B cell (primary cell): ENCODE results near the gene CALY. TPM values are rescaled to one million over a fixed set of nuclear protein-coding genes. Genes with fewer than 3 reads are reported as not detected.

Experiments used
- ATAC-seq: fragments of 200-7000 bp; cut with Tn5 transposase; one replicate; pipeline ENCODE4 v1.10.0; 2021; ENCODE audit warnings: low read depth, mild to moderate bottlenecking, moderate number of reproducible peaks, moderate library complexity
- CTCF ChIA-PET: fragments of 350-600 bp; sonication (Branson Sonifier 250); formaldehyde crosslinking; loops from one replicate; lab custom pipeline; 2021; ENCODE audit warnings: antibody characterized with exemption, inconsistent platforms; lab: Charles Lee
- POLR2A ChIA-PET: fragments of 350-600 bp; sonication (Branson Sonifier 250); formaldehyde crosslinking; loops from one replicate; lab custom pipeline; 2021; ENCODE audit warnings: antibody characterized with exemption; lab: Charles Lee
- DNase-seq: peaks from one replicate; pipeline ENCODE4 v3.0.0; 2013
- H2AFZ ChIP-seq: 2 replicates; pipeline ENCODE4 v1.6.1; 2012; ENCODE audit warnings: mild to moderate bottlenecking, low read depth, low read length; ENCODE audit not compliant: insufficient read depth, poor library complexity, severe bottlenecking
- H3K27ac ChIP-seq, 2 donors: 1 replicate in 1 of 2; 2 replicates in 1 of 2; pipeline ENCODE4 v1.5.1; 2012 to 2013; ENCODE audit warnings: low read length in 2 of 2, mild to moderate bottlenecking in 2 of 2, moderate library complexity in 1 of 2
- H3K27me3 ChIP-seq, 4 experiments: fragments of 200-600 bp in 1 of 4; sonication (generic) in 1 of 4; replicated peaks in 1 of 4; 1 replicate in 2 of 4; 2 replicates in 2 of 4; pipeline versions ENCODE4 v1.6.1 to v1.7.0; 2013 to 2016; ENCODE audit warnings: low read length in 3 of 4, mild to moderate bottlenecking in 2 of 4, mixed read lengths in 1 of 4, moderate library complexity in 1 of 4; ENCODE audit not compliant: insufficient read depth in 4 of 4, control insufficient read depth in 3 of 4; ENCODE audit errors: control extremely low read depth in 1 of 4
- H3K36me3 ChIP-seq, 2 experiments: replicated peaks in 1 of 2; 1 replicate in 1 of 2; 2 replicates in 1 of 2; pipeline versions ENCODE4 v1.6.1 to v1.7.1; 2013; ENCODE audit warnings: low read length in 1 of 2; ENCODE audit not compliant: insufficient read depth in 2 of 2, control insufficient read depth in 1 of 2; ENCODE audit errors: control extremely low read depth in 1 of 2, extremely low read depth in 1 of 2
- H3K4me1 ChIP-seq, 2 donors: fragments of 200-600 bp in 1 of 2; sonication (generic) in 1 of 2; 1 replicate in 1 of 2; 2 replicates in 1 of 2; pipeline versions ENCODE4 v1.5.1 to v1.6.1; 2013 to 2017; ENCODE audit warnings: low read length in 2 of 2; ENCODE audit not compliant: control insufficient read depth in 2 of 2, insufficient read depth in 2 of 2
- H3K4me2 ChIP-seq: replicated peaks from 2 replicates; pipeline ENCODE3; 2012; ENCODE audit warnings: mild to moderate bottlenecking, low read depth, low read length; ENCODE audit not compliant: poor library complexity, severe bottlenecking
- H3K4me3 ChIP-seq, 5 experiments: fragments of 200-600 bp in 1 of 5; sonication (generic) in 1 of 5; 1 replicate in 3 of 5; 2 replicates in 2 of 5; pipeline versions ENCODE4 v1.5.1 to v1.7.0; 2011 to 2016; ENCODE audit warnings: low read length in 4 of 5, mild to moderate bottlenecking in 4 of 5, low read depth in 2 of 5, control low read depth in 1 of 5, moderate library complexity in 1 of 5; ENCODE audit not compliant: insufficient read depth in 1 of 5; ENCODE audit errors: control extremely low read depth in 1 of 5, extremely low read depth in 1 of 5
- H3K79me2 ChIP-seq: fragments of 200-600 bp; sonication (generic); one replicate; pipeline ENCODE4 v1.6.0; 2016; ENCODE audit warnings: low read length; ENCODE audit not compliant: control insufficient read depth, insufficient read depth
- H3K9ac ChIP-seq: fragments of 200-600 bp; sonication (generic); 2 replicates; pipeline ENCODE4 v1.6.1; 2017; ENCODE audit warnings: mild to moderate bottlenecking, low read length, moderate library complexity
- H3K9me3 ChIP-seq, 3 donors: one replicate each; pipeline versions ENCODE4 v1.6.1 to v1.7.1; 2013; ENCODE audit warnings: low read length in 2 of 3; ENCODE audit not compliant: control insufficient read depth in 2 of 3, insufficient read depth in 1 of 3; ENCODE audit errors: control extremely low read depth in 1 of 3
- H4K20me1 ChIP-seq: 2 replicates; pipeline ENCODE4 v1.6.0; 2012; ENCODE audit warnings: mild to moderate bottlenecking, low read length; ENCODE audit not compliant: insufficient read depth, control insufficient read depth, poor library complexity, severe bottlenecking
- H3K27ac Mint-ChIP-seq: one replicate; pipeline ENCODE4 v1.8.0; 2021; ENCODE audit warnings: mixed read lengths
- H3K27me3 Mint-ChIP-seq: one replicate; pipeline ENCODE4 v1.8.0; 2021; ENCODE audit warnings: mixed read lengths
- H3K4me1 Mint-ChIP-seq: one replicate; pipeline ENCODE4 v1.8.0; 2021; ENCODE audit warnings: mixed read lengths
- H3K4me3 Mint-ChIP-seq: one replicate; pipeline ENCODE4 v1.8.0; 2021; ENCODE audit warnings: mixed read lengths
- H3K9me3 Mint-ChIP-seq: one replicate; pipeline ENCODE4 v1.8.0; 2022; ENCODE audit warnings: mixed read lengths; ENCODE audit not compliant: insufficient read depth
- EZH2 ChIP-seq: IDR thresholded peaks from 2 replicates; pipeline ENCODE4 v1.6.1; 2012; ENCODE audit warnings: borderline replicate concordance, low read depth, mild to moderate bottlenecking, moderate library complexity, low read length; ENCODE audit not compliant: insufficient read depth, poor library complexity, severe bottlenecking
- WGBS: methylation state at CpG from one replicate; pipeline ENCODE4 v1.1.5; 2013; ENCODE audit warnings: missing lambda C conversion rate; ENCODE audit not compliant: insufficient coverage; 5-methylcytosine and 5-hydroxymethylcytosine counted together
- intact Hi-C: fragments of 100-400 bp; cut with micrococcal nuclease; formaldehyde crosslinking; loops from one replicate; pipeline ENCODE4 v1.10.0; 2022
- polyA plus RNA-seq: library from polyadenylated mRNA; depleted of rRNA; stranded (reverse); fragments of >200 nt; gene quantifications from 2 replicates; pipeline ENCODE4 v1.2.3, GENCODE V29; 2012
- total RNA-seq, 2 donors: library from RNA; stranded (reverse); fragments of 120-200 nt in 1 of 2; gene quantifications; 1 replicate in 1 of 2; 2 replicates in 1 of 2; pipeline versions ENCODE4 v1.2.3 to v1.2.4, GENCODE V29; 2013 to 2022
- TF ChIP-seq, protein P1 (sequence below): fragments of 200-600 bp; IDR thresholded peaks from one replicate; pipeline ENCODE4 v1.8.0; 2022; ENCODE audit warnings: antibody characterized with exemption, mild to moderate bottlenecking

CALY gene
- total and polyA plus RNA-seq, 2 donors (not counting 1 experiment from before 2014, with no cell fraction given) = 0.21 TPM; not detected in 1

GRCh38 chr10:133318494-133319127 lies 18.1 kb downstream of the CALY start:
- H3K9me3 Mint-ChIP-seq = peaks cover 5% of the 10 kb centered on the region
- ATAC-seq (peak; percentile 92), DNase-seq (peak; percentile 77)
- Histone ChIP-seq H2AFZ (peak overlapping the region; percentile 71), H3K9me3 (peaks cover 0 to 20% (median 0%) of the 10 kb centered on the region in 3 donors), H3K4me1 (peaks cover 9 to 15% of the 10 kb centered on the region in 2 donors), H3K27ac (no peak overlapping the region), H4K20me1 (no peaks in the 10 kb centered on the region), H3K79me2 (no peaks in the 10 kb centered on the region), H3K4me2 (peak overlapping the region; percentile 87), H3K36me3 (no peaks in the 10 kb centered on the region), H3K27me3 (peaks cover 0 to 14% (median 7%) of the 10 kb centered on the region in 4 experiments), H3K4me3 (peak overlapping the region in 4 of 5 experiments; percentile 18 to 44 (median 28)), H3K9ac (peak overlapping the region; percentile 54)
- POLR2A ChIA-PET = no interaction called here
- CTCF ChIA-PET = interaction anchor here (0.6 to 3.4 kb wide), 5 partner anchors 9 to 175 kb away, joined by 3 to 11 read pairs (median 4); no protein-coding TSS in a partner anchor
- H3K27me3 Mint-ChIP-seq = peaks cover 24% of the 10 kb centered on the region
- peak overlapping the region; percentile 71 for H3K4me3 Mint-ChIP-seq
- 8% methylated on average over 50 of the region's 51 CpGs for WGBS
- H3K4me1 Mint-ChIP-seq = peaks cover 18% of the 10 kb centered on the region
- no peak for TF ChIP-seq EZH2
- TF ChIP-seq, protein P1, sequence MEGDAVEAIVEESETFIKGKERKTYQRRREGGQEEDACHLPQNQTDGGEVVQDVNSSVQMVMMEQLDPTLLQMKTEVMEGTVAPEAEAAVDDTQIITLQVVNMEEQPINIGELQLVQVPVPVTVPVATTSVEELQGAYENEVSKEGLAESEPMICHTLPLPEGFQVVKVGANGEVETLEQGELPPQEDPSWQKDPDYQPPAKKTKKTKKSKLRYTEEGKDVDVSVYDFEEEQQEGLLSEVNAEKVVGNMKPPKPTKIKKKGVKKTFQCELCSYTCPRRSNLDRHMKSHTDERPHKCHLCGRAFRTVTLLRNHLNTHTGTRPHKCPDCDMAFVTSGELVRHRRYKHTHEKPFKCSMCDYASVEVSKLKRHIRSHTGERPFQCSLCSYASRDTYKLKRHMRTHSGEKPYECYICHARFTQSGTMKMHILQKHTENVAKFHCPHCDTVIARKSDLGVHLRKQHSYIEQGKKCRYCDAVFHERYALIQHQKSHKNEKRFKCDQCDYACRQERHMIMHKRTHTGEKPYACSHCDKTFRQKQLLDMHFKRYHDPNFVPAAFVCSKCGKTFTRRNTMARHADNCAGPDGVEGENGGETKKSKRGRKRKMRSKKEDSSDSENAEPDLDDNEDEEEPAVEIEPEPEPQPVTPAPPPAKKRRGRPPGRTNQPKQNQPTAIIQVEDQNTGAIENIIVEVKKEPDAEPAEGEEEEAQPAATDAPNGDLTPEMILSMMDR = peak; percentile 92
- intact Hi-C loops = loop anchor here (2.0 kb wide), 1 partner anchor 414 kb away; no protein-coding TSS in a partner anchor
- no peak overlapping the region for H3K27ac Mint-ChIP-seq

DNA sequence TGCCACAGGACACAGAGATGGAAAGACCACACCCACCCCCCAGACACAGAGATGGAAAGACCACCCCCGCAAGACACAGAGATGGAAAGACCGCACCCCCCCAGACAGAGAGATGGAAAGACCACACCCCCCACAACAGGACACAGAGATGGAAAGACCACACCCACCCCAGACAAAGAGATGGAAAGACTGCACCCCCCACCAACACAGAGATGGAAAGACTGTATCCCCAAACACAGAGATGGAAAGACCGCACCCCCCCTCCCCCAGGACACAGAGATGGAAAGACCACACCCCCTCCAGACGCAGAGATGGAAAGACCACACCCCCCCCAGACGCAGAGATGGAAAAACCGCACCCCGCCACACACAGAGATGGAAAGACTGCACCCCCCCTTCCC lies 20.0 kb downstream of the CALY start:
- Histone ChIP-seq H3K9me3 (peaks cover 0 to 20% (median 0%) of the 10 kb centered on the region in 3 donors), H3K4me1 (peaks cover 9 to 15% of the 10 kb centered on the region in 2 donors), H3K27me3 (peaks cover 0 to 14% (median 5%) of the 10 kb centered on the region in 4 experiments), H2AFZ (no peak overlapping the region), H3K36me3 (peaks cover 0 to 9% of the 10 kb centered on the region in 2 experiments), H3K79me2 (no peaks in the 10 kb centered on the region), H3K27ac (no peak overlapping the region), H3K4me3 (no peak overlapping the region), H3K9ac (no peak overlapping the region), H3K4me2 (no peak overlapping the region), H4K20me1 (no peaks in the 10 kb centered on the region)
- H3K27ac Mint-ChIP-seq = no peak overlapping the region
- WGBS = no CpG with 5 or more reads among the region's 7 CpGs
- DNase-seq = no peak
- CTCF ChIA-PET = interaction anchor here (0.8 to 4.2 kb wide), 2 partner anchors 12 to 169 kb away, joined by 3 to 21 read pairs; no protein-coding TSS in a partner anchor
- POLR2A ChIA-PET = no interaction called here
- H3K27me3 Mint-ChIP-seq = peaks cover 16% of the 10 kb centered on the region
- TF ChIP-seq, protein P1 = no peak
- no peak for TF ChIP-seq EZH2
- intact Hi-C loops = no loop called here
- H3K4me3 Mint-ChIP-seq = no peak overlapping the region
- peaks cover 5% of the 10 kb centered on the region for H3K9me3 Mint-ChIP-seq
- no peak for ATAC-seq
- H3K4me1 Mint-ChIP-seq = peaks cover 18% of the 10 kb centered on the region
